ENCODE data around the gene RCBTB1. TPM values are rescaled to one million over a fixed set of nuclear protein-coding genes. Genes with fewer than 3 reads are reported as not detected.

Gene RCBTB1
- total RNA-seq, 3 donors from 2014 or later (not counting 1 experiment from before 2014, with no cell fraction given) = 19.7 to 28.5 (median 28.4) TPM

- no peaks in the 10 kb centered on the region for H3K27me3 Mint-ChIP-seq (ENCODE audit: low read depth in 2 of 2)
- no peak for ATAC-seq
- no peak overlapping the region for H3K27ac ChIP-seq (ENCODE audit: low read length)
- H3K4me3 ChIP-seq (ENCODE audit: low read length) = no peak overlapping the region
- H3K9me3 Mint-ChIP-seq = no peaks in the 10 kb centered on the region
- WGBS (ENCODE audit: insufficient coverage) = 60% methylated on average over 1 of the region's 1 CpG
- no peaks in the 10 kb centered on the region for H3K27me3 ChIP-seq (ENCODE audit: control insufficient read depth, insufficient read depth, low read length)
- H3K4me1 ChIP-seq (ENCODE audit: control insufficient read depth, insufficient read depth, low read length) = peaks cover 8% of the 10 kb centered on the region
- intact Hi-C loops (cut with micrococcal nuclease) = no loop called here
- H3K36me3 ChIP-seq (ENCODE audit: control insufficient read depth, insufficient read depth, low read length) = peaks cover 15% of the 10 kb centered on the region
- H3K4me3 Mint-ChIP-seq = no peak overlapping the region
- no peaks in the 10 kb centered on the region for H3K9me3 ChIP-seq (ENCODE audit: control insufficient read depth, insufficient read depth, low read length)
- no peak for TF ChIP-seq CTCF (IDR thresholded peaks at IDR 0.05)
- H3K36me3 Mint-ChIP-seq = peaks cover 7% of the 10 kb centered on the region
- peaks cover 5 to 18% of the 10 kb centered on the region in 2 donors for H3K4me1 Mint-ChIP-seq
- DNase-seq = no peak
- no peak overlapping the region for H3K27ac Mint-ChIP-seq
Measured at GRCh38 chr13:49532593-49532992, 52.8 kb downstream of the RCBTB1 start.

GRCh38 chr13:49530457-49530856, 54.9 kb downstream of the RCBTB1 start:
- no peak overlapping the region for H3K4me3 ChIP-seq (ENCODE audit: low read length)
- H3K27me3 ChIP-seq (ENCODE audit: control insufficient read depth, insufficient read depth, low read length) = no peaks in the 10 kb centered on the region
- intact Hi-C loops (cut with micrococcal nuclease) = no loop called here

GRCh38 chr13:49528161-49528560, 57.2 kb downstream of the RCBTB1 start:
- Histone ChIP-seq H3K9me3 (ENCODE audit: control insufficient read depth, insufficient read depth, low read length) (no peaks in the 10 kb centered on the region), H3K4me1 (ENCODE audit: control insufficient read depth, insufficient read depth, low read length) (peaks cover 8% of the 10 kb centered on the region), H3K4me3 (ENCODE audit: low read length) (no peak overlapping the region), H3K27me3 (ENCODE audit: control insufficient read depth, insufficient read depth, low read length) (no peaks in the 10 kb centered on the region), H3K36me3 (ENCODE audit: control insufficient read depth, insufficient read depth, low read length) (peaks cover 30% of the 10 kb centered on the region), H3K27ac (ENCODE audit: low read length) (no peak overlapping the region)
- peak overlapping the region; percentile 8 to 67 for H3K27ac Mint-ChIP-seq
- intact Hi-C loops (cut with micrococcal nuclease) = no loop called here
- WGBS (ENCODE audit: insufficient coverage) = no CpG with 5 or more reads among the region's 1 CpG
- peaks cover 7% of the 10 kb centered on the region for H3K36me3 Mint-ChIP-seq
- H3K4me3 Mint-ChIP-seq = no peak overlapping the region
- ATAC-seq (no peak), DNase-seq (no peak)
- H3K9me3 Mint-ChIP-seq = no peaks in the 10 kb centered on the region
- H3K4me1 Mint-ChIP-seq = peaks cover 5 to 14% of the 10 kb centered on the region in 2 donors
- TF ChIP-seq CTCF (IDR thresholded peaks at IDR 0.05) = no peak
- no peaks in the 10 kb centered on the region for H3K27me3 Mint-ChIP-seq (ENCODE audit: low read depth in 2 of 2)

More at GRCh38 chr13:49530457-49530856, 54.9 kb downstream of the RCBTB1 start:
- H3K27ac ChIP-seq (ENCODE audit: low read length) = peak overlapping the region; percentile 52
- peaks cover 7% of the 10 kb centered on the region for H3K36me3 Mint-ChIP-seq
- peaks cover 5 to 18% of the 10 kb centered on the region in 2 donors for H3K4me1 Mint-ChIP-seq
- no peak for DNase-seq
- H3K9me3 ChIP-seq (ENCODE audit: control insufficient read depth, insufficient read depth, low read length) = no peaks in the 10 kb centered on the region
- H3K4me3 Mint-ChIP-seq = no peak overlapping the region
- WGBS (ENCODE audit: insufficient coverage) = 29% methylated on average over 6 of the region's 7 CpGs
- H3K27me3 Mint-ChIP-seq (ENCODE audit: low read depth in 2 of 2) = no peaks in the 10 kb centered on the region
- peaks cover 8% of the 10 kb centered on the region for H3K4me1 ChIP-seq (ENCODE audit: control insufficient read depth, insufficient read depth, low read length)
- peaks cover 24% of the 10 kb centered on the region for H3K36me3 ChIP-seq (ENCODE audit: control insufficient read depth, insufficient read depth, low read length)
- peak in 1 of 3 donors; percentile 36 for ATAC-seq
- TF ChIP-seq CTCF (IDR thresholded peaks at IDR 0.05) = no peak
- H3K9me3 Mint-ChIP-seq = no peaks in the 10 kb centered on the region
- H3K27ac Mint-ChIP-seq = peak overlapping the region; percentile 54 to 80

- intact Hi-C loops (cut with micrococcal nuclease) = no loop called here
- ATAC-seq = no peak
- peaks cover 5 to 14% of the 10 kb centered on the region in 2 donors for H3K4me1 Mint-ChIP-seq
Measured at GRCh38 chr13:49527123-49527522, 58.2 kb downstream of the RCBTB1 start.

More at GRCh38 chr13:49527123-49527522, 58.2 kb downstream of the RCBTB1 start:
- TF ChIP-seq CTCF (IDR thresholded peaks at IDR 0.05) = no peak
- Histone ChIP-seq H3K36me3 (ENCODE audit: control insufficient read depth, insufficient read depth, low read length) (peaks cover 35% of the 10 kb centered on the region), H3K27ac (ENCODE audit: low read length) (no peak overlapping the region), H3K4me3 (ENCODE audit: low read length) (no peak overlapping the region), H3K27me3 (ENCODE audit: control insufficient read depth, insufficient read depth, low read length) (no peaks in the 10 kb centered on the region), H3K4me1 (ENCODE audit: control insufficient read depth, insufficient read depth, low read length) (peaks cover 8% of the 10 kb centered on the region), H3K9me3 (ENCODE audit: control insufficient read depth, insufficient read depth, low read length) (no peaks in the 10 kb centered on the region)
- Mint-ChIP-seq H3K36me3 (peaks cover 7% of the 10 kb centered on the region), H3K9me3 (no peaks in the 10 kb centered on the region), H3K4me3 (no peak overlapping the region), H3K27me3 (ENCODE audit: low read depth in 2 of 2) (no peaks in the 10 kb centered on the region), H3K27ac (no peak overlapping the region)
- 87% methylated on average over 1 of the region's 2 CpGs for WGBS (ENCODE audit: insufficient coverage)
- DNase-seq = no peak

All from natural killer cell (primary cell).